Smooth muscle cell of the coronary artery (primary cell): ENCODE measurements around the gene TXNL1. TPM values are rescaled to one million over a fixed set of nuclear protein-coding genes. Genes with fewer than 3 reads are reported as not detected.

Experiments used
- total RNA-seq: library from RNA; depleted of rRNA; stranded (reverse); fragments of >200 nt; gene quantifications from 2 replicates; pipeline ENCODE4 v1.2.3, GENCODE V29; 2014; ENCODE audit warnings: low replicate concordance

Gene TXNL1
- 18.5 and 33.1 TPM in 2 replicates for total RNA-seq

DNA sequence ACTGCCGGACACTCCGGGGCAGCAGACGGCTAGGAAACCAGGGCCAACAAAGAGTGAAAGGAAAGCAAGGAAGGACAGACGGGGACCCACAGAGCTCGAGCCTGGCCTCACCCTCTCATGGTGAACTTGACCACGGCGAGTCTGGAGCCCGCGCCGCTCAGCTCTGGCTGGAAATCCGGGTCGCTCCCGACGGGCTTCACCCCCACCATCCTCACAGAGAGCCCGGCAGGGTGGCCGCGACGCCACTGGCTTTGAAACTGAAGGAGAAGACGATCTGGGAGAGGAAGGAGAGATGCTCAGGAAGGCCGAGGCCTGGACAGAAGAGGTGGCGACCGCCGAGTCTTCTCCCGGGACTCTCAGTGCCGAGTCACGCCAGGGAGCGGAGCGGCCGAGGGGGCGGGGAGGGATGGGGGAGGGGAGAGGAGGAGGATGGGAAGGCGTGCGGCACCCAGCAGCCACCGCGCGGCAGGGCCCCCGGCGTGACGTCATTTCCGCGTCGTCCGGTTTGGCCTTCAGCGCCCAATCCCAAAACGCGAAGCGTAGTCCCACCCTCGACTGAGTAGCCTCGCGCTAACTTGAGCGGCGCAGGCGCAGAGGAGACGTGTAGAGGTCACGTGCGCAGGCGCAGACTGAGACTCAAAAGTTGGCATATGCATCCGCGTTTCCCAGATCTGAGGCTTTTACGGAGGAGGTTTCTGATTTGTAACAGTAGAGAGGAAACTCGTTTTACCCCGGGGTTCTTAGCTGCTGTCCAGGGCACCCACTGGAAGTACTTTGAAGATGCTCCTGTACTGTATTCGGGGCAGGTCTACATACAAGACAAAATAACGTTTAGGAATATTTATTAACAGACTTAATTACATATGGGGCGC lies at the start of gene TXNL1:
TXNL1 (minus strand) TSS at position 361 of the 872 bp plus-strand sequence; CDS start at position 209, 152 bp downstream.

DNA sequence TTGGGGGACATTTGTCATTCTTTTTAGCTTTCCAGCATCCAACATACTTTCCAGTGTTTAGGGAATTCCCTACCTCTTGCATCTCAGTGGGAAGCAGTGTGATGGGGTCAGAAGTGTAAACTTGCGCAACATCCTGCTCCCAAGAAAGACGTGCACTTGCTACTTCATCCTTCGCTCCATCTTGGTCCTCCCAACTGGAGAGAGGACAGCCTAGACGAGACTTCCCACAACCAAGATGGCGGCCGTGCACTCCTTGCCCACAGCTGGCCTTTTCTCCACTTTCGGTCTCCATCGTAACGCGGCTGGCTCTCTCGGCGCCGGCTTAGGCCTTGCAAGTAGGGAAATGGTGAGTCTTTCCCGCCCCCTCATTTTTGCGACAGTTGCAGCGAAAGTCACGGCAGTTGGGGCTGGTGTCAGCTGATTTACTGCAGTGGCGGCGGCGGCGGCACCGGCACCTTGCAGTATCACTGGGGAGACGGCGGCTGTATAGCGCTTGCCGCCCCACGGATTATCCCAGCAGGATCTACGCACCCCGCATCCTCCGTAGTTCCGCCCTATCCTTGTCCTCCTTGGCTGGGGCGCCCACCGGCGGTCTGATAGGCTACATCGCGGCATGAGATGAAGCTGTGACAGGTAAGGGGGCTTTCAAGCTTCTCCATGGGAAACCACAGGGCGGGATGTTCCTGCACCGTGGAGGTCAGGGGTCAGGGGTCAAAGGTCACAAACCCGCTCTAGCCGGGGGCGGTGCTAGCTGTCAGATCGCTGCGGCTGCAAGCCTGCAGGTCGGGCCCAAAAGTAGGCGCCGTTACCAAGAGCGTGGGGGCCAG lies 12.8 kb upstream of the TXNL1 start, which contains the start of gene WDR7:
WDR7 (plus strand) TSS at position 416 of the 827 bp plus-strand sequence. CDS start 21,157 bp downstream, outside the sequence.

Other genes starting within 250 kb of the TXNL1 start
- gene WDR7, start 12.8 kb upstream of the TXNL1 start, total RNA-seq, result 13.4 and 28.8 TPM in 2 replicates